GM12878 (cell line): Measurements from ENCODE around the gene HLA-DMA.
A peak's percentile ranks its signal among the peaks of the same experiment; 100 is the strongest.

Experiments
- CBFB ChIP-seq: IDR thresholded peaks from 2 replicates; pipeline ENCODE4 v1.6.1; 2016; ENCODE audit warnings: antibody characterized with exemption, low read depth
- GATAD2B ChIP-seq: fragments of 450-650 bp; conservative IDR thresholded peaks from 2 replicates; pipeline ENCODE4 v1.6.1; 2017; ENCODE audit warnings: low read depth, mild to moderate bottlenecking, moderate library complexity
- MTA3 ChIP-seq: IDR thresholded peaks from 2 replicates; pipeline ENCODE4 v1.6.1; 2012; ENCODE audit warnings: low read length, inconsistent platforms, borderline replicate concordance
- NBN ChIP-seq: fragments of 450-650 bp; IDR thresholded peaks from 2 replicates; pipeline ENCODE4 v1.6.1; 2016
- POLR2A ChIP-seq: IDR thresholded peaks from 2 replicates; pipeline ENCODE4 v1.6.1; 2011; ENCODE audit warnings: low read depth, mild to moderate bottlenecking, low read length
- POLR2AphosphoS5 ChIP-seq: IDR thresholded peaks from 2 replicates; pipeline ENCODE4 v1.6.1; 2011; ENCODE audit warnings: mild to moderate bottlenecking, low read length, inconsistent platforms
- SP1 ChIP-seq: IDR thresholded peaks from one replicate; pipeline ENCODE4 v1.6.1; 2011; ENCODE audit warnings: low read depth, low read length
- TF ChIP-seq, protein P1 (sequence below), 3 experiments: IDR thresholded peaks in 2 of 3; conservative IDR thresholded peaks in 1 of 3; 2 replicates each; pipeline ENCODE4 v1.5.1; 2011; ENCODE audit warnings: low read depth in 3 of 3, low read length in 3 of 3, mild to moderate bottlenecking in 3 of 3, control low read depth in 2 of 3, moderate library complexity in 2 of 3, inconsistent platforms in 1 of 3, mixed read lengths in 1 of 3; ENCODE audit not compliant: control insufficient read depth in 2 of 3, insufficient read depth in 1 of 3; ENCODE audit errors: extremely low read depth in 1 of 3
- TF ChIP-seq, protein P2 (sequence below): IDR thresholded peaks from 2 replicates; pipeline ENCODE4 v1.6.1; 2011; ENCODE audit warnings: low read depth, low read length, improper control_type of control experiment, borderline replicate concordance
- TF ChIP-seq, protein P3 (sequence below): IDR thresholded peaks from 2 replicates; pipeline ENCODE4 v1.6.1; 2012; ENCODE audit warnings: low read depth, low read length, improper control_type of control experiment

DNA sequence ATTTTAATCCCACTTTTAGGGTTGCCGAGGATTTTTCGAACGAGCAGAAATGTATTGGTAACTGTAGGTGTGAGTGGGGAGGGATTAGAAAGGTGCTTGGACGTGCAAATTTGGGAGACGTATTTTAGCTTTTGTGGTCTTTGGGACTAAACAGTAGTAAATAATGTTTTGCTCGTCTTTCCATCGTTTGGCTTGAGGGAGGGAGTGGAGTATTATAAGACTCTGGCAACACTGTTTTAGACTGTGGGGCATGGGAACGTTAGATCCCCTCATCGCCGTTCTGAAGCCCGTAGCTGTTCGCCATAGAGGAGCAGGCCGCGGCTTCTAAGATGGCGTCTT lies 18.3 kb upstream of the HLA-DMA start:
- TF ChIP-seq CBFB (no peak), POLR2A (no peak), SP1 (no peak), NBN (no peak; the same call in 1 of the 2 replicates), GATAD2B (0 out of 2 replicates have a peak, but pooled peaks have one; percentile 44), MTA3 (no peak), POLR2AphosphoS5 (peak; percentile 53; the same call in 1 of the 2 replicates)
- TF ChIP-seq, protein P1, sequence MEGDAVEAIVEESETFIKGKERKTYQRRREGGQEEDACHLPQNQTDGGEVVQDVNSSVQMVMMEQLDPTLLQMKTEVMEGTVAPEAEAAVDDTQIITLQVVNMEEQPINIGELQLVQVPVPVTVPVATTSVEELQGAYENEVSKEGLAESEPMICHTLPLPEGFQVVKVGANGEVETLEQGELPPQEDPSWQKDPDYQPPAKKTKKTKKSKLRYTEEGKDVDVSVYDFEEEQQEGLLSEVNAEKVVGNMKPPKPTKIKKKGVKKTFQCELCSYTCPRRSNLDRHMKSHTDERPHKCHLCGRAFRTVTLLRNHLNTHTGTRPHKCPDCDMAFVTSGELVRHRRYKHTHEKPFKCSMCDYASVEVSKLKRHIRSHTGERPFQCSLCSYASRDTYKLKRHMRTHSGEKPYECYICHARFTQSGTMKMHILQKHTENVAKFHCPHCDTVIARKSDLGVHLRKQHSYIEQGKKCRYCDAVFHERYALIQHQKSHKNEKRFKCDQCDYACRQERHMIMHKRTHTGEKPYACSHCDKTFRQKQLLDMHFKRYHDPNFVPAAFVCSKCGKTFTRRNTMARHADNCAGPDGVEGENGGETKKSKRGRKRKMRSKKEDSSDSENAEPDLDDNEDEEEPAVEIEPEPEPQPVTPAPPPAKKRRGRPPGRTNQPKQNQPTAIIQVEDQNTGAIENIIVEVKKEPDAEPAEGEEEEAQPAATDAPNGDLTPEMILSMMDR (IDR thresholded peaks at IDR 0.05 in 2 of 3, conservative IDR thresholded peaks at IDR 0.05 in 1 of 3; ENCODE audit: control insufficient read depth in 2 of 3, extremely low read depth in 1 of 3, insufficient read depth in 1 of 3, low read depth in 3 of 3, low read length in 3 of 3), result no peak
- TF ChIP-seq, protein P2, sequence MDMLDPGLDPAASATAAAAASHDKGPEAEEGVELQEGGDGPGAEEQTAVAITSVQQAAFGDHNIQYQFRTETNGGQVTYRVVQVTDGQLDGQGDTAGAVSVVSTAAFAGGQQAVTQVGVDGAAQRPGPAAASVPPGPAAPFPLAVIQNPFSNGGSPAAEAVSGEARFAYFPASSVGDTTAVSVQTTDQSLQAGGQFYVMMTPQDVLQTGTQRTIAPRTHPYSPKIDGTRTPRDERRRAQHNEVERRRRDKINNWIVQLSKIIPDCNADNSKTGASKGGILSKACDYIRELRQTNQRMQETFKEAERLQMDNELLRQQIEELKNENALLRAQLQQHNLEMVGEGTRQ, result no peak
- TF ChIP-seq, protein P3, sequence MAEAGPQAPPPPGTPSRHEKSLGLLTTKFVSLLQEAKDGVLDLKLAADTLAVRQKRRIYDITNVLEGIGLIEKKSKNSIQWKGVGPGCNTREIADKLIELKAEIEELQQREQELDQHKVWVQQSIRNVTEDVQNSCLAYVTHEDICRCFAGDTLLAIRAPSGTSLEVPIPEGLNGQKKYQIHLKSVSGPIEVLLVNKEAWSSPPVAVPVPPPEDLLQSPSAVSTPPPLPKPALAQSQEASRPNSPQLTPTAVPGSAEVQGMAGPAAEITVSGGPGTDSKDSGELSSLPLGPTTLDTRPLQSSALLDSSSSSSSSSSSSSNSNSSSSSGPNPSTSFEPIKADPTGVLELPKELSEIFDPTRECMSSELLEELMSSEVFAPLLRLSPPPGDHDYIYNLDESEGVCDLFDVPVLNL, result no peak
